A549 (cell line): ENCODE measurements around the gene HPGDS. TPM values are rescaled to one million over a fixed set of nuclear protein-coding genes. Genes with fewer than 3 reads are reported as not detected.

Experiments used
- ATAC-seq, 2 experiments: fragments of 200-7000 bp in 1 of 2; fragments of >200 bp in 1 of 2; cut with Nextera tagmentation in 1 of 2; cut with Tn5 transposase in 1 of 2; 3 replicates each; pipeline versions ENCODE4 v1.8.0 to v1.9.1; 2018 to 2020; ENCODE audit warnings: mild to moderate bottlenecking in 1 of 2, moderate library complexity in 1 of 2
- CTCF ChIA-PET: fragments of 300-600 bp; sonication (Branson Sonifier 250); formaldehyde crosslinking; extraction: SDS; loops from one replicate; lab custom pipeline; 2021; ENCODE audit warnings: antibody characterized with exemption, inconsistent platforms; lab: Yijun Ruan, JAX
- POLR2A ChIA-PET: fragments of 350-600 bp; formaldehyde crosslinking; extraction: SDS; loops from one replicate; lab custom pipeline; 2021; ENCODE audit warnings: antibody characterized with exemption, inconsistent platforms; lab: Yijun Ruan, JAX
- DNase-seq, 2 experiments: peaks; one replicate each; pipeline versions ENCODE4 v3.0.0 to v3.0.0-alpha.2; 2011 to 2016; ENCODE audit warnings: low read depth in 1 of 2, low spot score in 1 of 2
- FAIRE-seq: peaks from 2 replicates; lab custom pipeline; 2011; peaks lifted over from hg19 to GRCh38; lab: Jason Lieb, UNC
- H3K27ac ChIP-seq, 2 experiments: fragments of >200 bp; sonication (Bioruptor Twin); formaldehyde crosslinking; 3 replicates each; pipeline ENCODE4 v1.5.1; 2016 to 2017
- H3K4me1 ChIP-seq: fragments of >200 bp; sonication (Bioruptor Twin); formaldehyde crosslinking; 3 replicates; pipeline ENCODE4 v1.6.1; 2016
- H3K4me2 ChIP-seq: fragments of >200 bp; sonication (Bioruptor Twin); formaldehyde crosslinking; 3 replicates; pipeline ENCODE4 v1.6.1; 2016
- H3K4me3 ChIP-seq: fragments of >200 bp; sonication (Bioruptor Twin); formaldehyde crosslinking; 3 replicates; pipeline ENCODE4 v1.5.1; 2016
- H3K9me3 ChIP-seq: fragments of >200 bp; sonication (Bioruptor Twin); formaldehyde crosslinking; 3 replicates; pipeline ENCODE4 v1.6.1; 2016
- CEBPB ChIP-seq, 2 experiments: fragments of >200 bp in 1 of 2; sonication (Bioruptor Twin) in 1 of 2; formaldehyde crosslinking in 1 of 2; IDR thresholded peaks; 2 replicates each; pipeline ENCODE4 v1.6.1; 2012 to 2016
- CHD2 ChIP-seq: fragments of 150-350 bp; IDR thresholded peaks from 2 replicates; pipeline ENCODE4 v1.6.1; 2014; ENCODE audit warnings: low read length; ENCODE audit not compliant: partially characterized antibody
- CHD4 ChIP-seq: fragments of 200-600 bp; sonication (generic); IDR thresholded peaks from 2 replicates; pipeline ENCODE4 v1.6.1; 2016; ENCODE audit warnings: antibody characterized with exemption, mild to moderate bottlenecking, borderline replicate concordance
- EHF ChIP-seq: fragments of 250-450 bp; sonication (Bioruptor Pico); IDR thresholded peaks from 2 replicates; pipeline ENCODE4 v1.5.0; 2020; ENCODE audit warnings: mild to moderate bottlenecking
- EHMT2 ChIP-seq: fragments of 200-600 bp; sonication (generic); IDR thresholded peaks from 2 replicates; pipeline ENCODE4 v1.6.1; 2016; ENCODE audit warnings: antibody characterized with exemption, low read depth, mild to moderate bottlenecking, moderate library complexity
- ELK1 ChIP-seq: fragments of 150-350 bp; IDR thresholded peaks from 2 replicates; pipeline ENCODE4 v1.6.1; 2014; ENCODE audit warnings: low read depth, mild to moderate bottlenecking, low read length
- EP300 ChIP-seq, 2 experiments: fragments of >200 bp; sonication (Bioruptor Twin); formaldehyde crosslinking; IDR thresholded peaks; 2 replicates in 1 of 2; 3 replicates in 1 of 2; pipeline ENCODE4 v1.6.1; 2016 to 2017
- FOSB ChIP-seq: fragments of 250-450 bp; sonication (Bioruptor Pico); IDR thresholded peaks from 2 replicates; pipeline ENCODE4 v1.5.0; 2020; ENCODE audit warnings: mild to moderate bottlenecking, moderate library complexity
- FOSL2 ChIP-seq, 2 experiments: fragments of 450-650 bp in 1 of 2; fragments of >200 bp in 1 of 2; sonication (Bioruptor Twin) in 1 of 2; formaldehyde crosslinking; IDR thresholded peaks; 2 replicates each; pipeline versions ENCODE4 v1.5.0 to v1.6.1; 2016 to 2020; ENCODE audit warnings: mild to moderate bottlenecking in 1 of 2, moderate library complexity in 1 of 2
- GATA3 ChIP-seq: IDR thresholded peaks from 2 replicates; pipeline ENCODE4 v1.6.1; 2012; ENCODE audit warnings: borderline replicate concordance
- HOXA7 ChIP-seq: fragments of 250-450 bp; sonication (Bioruptor Pico); IDR thresholded peaks from 2 replicates; pipeline ENCODE4 v1.5.0; 2020; ENCODE audit warnings: mild to moderate bottlenecking, moderate library complexity
- JUN ChIP-seq, 2 experiments: fragments of >200 bp; sonication (Bioruptor Twin); formaldehyde crosslinking; IDR thresholded peaks; 2 replicates in 1 of 2; 3 replicates in 1 of 2; pipeline ENCODE4 v1.6.1; 2016 to 2017
- MAFK ChIP-seq: fragments of 450-650 bp; IDR thresholded peaks from 2 replicates; pipeline ENCODE4 v1.6.1; 2014; ENCODE audit not compliant: partially characterized antibody
- MAX ChIP-seq: IDR thresholded peaks from 2 replicates; pipeline ENCODE4 v1.6.1; 2012
- NPAS2 ChIP-seq: fragments of 250-450 bp; sonication (Bioruptor Pico); IDR thresholded peaks from 2 replicates; pipeline ENCODE4 v1.8.0; 2022; ENCODE audit warnings: mild to moderate bottlenecking, moderate library complexity, borderline replicate concordance
- POLR2AphosphoS2 ChIP-seq: conservative IDR thresholded peaks from 2 replicates; pipeline ENCODE4 v1.6.1; 2012; ENCODE audit warnings: low read length, improper control_type of control experiment, inconsistent platforms
- RARB ChIP-seq: fragments of 250-450 bp; sonication (Bioruptor Pico); IDR thresholded peaks from 2 replicates; pipeline ENCODE4 v1.8.0; 2021; ENCODE audit warnings: mild to moderate bottlenecking, moderate library complexity
- RFX5 ChIP-seq: fragments of 450-650 bp; IDR thresholded peaks from 2 replicates; pipeline ENCODE4 v1.7.1; 2014; ENCODE audit warnings: antibody characterized with exemption, mild to moderate bottlenecking, moderate library complexity
- RNF2 ChIP-seq: fragments of 200-600 bp; sonication (generic); IDR thresholded peaks from 2 replicates; pipeline ENCODE4 v1.6.1; 2016; ENCODE audit warnings: low read depth, mild to moderate bottlenecking, antibody characterized with exemption, moderate library complexity, borderline replicate concordance
- SMC3 ChIP-seq: fragments of >200 bp; sonication (Bioruptor Twin); formaldehyde crosslinking; IDR thresholded peaks from 3 replicates; pipeline ENCODE4 v1.6.1; 2018; ENCODE audit warnings: inconsistent platforms
- SREBF2 ChIP-seq: fragments of 450-650 bp; IDR thresholded peaks from 2 replicates; pipeline ENCODE4 v1.6.1; 2014; ENCODE audit warnings: mild to moderate bottlenecking, moderate library complexity
- USF2 ChIP-seq: fragments of 450-650 bp; IDR thresholded peaks from 2 replicates; pipeline ENCODE4 v1.6.1; 2014; ENCODE audit warnings: antibody characterized with exemption
- ZC3H11A ChIP-seq: fragments of 450-650 bp; IDR thresholded peaks from 2 replicates; pipeline ENCODE4 v1.6.1; 2014; ENCODE audit warnings: antibody characterized with exemption, mild to moderate bottlenecking
- ZFP36 ChIP-seq: fragments of 450-650 bp; IDR thresholded peaks from 2 replicates; pipeline ENCODE4 v1.6.1; 2014; ENCODE audit warnings: borderline replicate concordance; ENCODE audit not compliant: partially characterized antibody
- ZNF302 ChIP-seq: fragments of 250-450 bp; sonication (Bioruptor Pico); IDR thresholded peaks from 2 replicates; pipeline ENCODE4 v1.9.0; 2021; ENCODE audit warnings: inconsistent platforms, mild to moderate bottlenecking, moderate library complexity
- WGBS: methylation state at CpG from one replicate; pipeline ENCODE4 v1.1.6; 2017; ENCODE audit errors: missing lambda C conversion rate; 5-methylcytosine and 5-hydroxymethylcytosine counted together
- polyA plus RNA-seq, 4 experiments: library from polyadenylated mRNA; depleted of rRNA in 3 of 4; stranded (reverse); fragments of >200 nt; fragmentation: RNase III in 1 of 4; extraction: RNeasy Plus Mini Kit Qiagen cat#74134 plus additional on column Dnase treatment in 1 of 4; gene quantifications; 2 replicates in 3 of 4; 3 replicates in 1 of 4; pipeline ENCODE4 v1.2.3, GENCODE V29; 2011 to 2017

The HPGDS gene
- polyA plus RNA-seq, 2 of the 4 experiments (the other 2 are of a cell fraction), result not detected

GRCh38 chr4:94373752-94374151 is 31.1 kb upstream of the HPGDS start:
- Histone ChIP-seq H3K27ac (no peak overlapping the region), H3K9me3 (no peaks in the 10 kb centered on the region), H3K4me2 (no peak overlapping the region), H3K4me3 (no peak overlapping the region), H3K4me1 (no peaks in the 10 kb centered on the region)
- no peak for TF ChIP-seq MAX
- no peak for TF ChIP-seq POLR2AphosphoS2
- TF ChIP-seq RFX5, result no peak
- no peak for TF ChIP-seq SREBF2
- TF ChIP-seq ELK1, result no peak
- TF ChIP-seq NPAS2 (CRISPR knock-in tag), result no peak
- TF ChIP-seq MAFK, result peak; percentile 81
- no peak for TF ChIP-seq ZNF302 (CRISPR knock-in tag)
- no peak for TF ChIP-seq FOSB (CRISPR knock-in tag)
- ChIA-PET CTCF (no interaction called here), POLR2A (no interaction called here)
- ATAC-seq (no peak), DNase-seq (no peak), FAIRE-seq (no peak)
- WGBS, result 82% methylated on average over 3 of the region's 3 CpGs

GRCh38 chr4:94372991-94373390 is 30.4 kb upstream of the HPGDS start:
- FAIRE-seq, result no peak
- no peak for TF ChIP-seq CHD4
- no peak for TF ChIP-seq SMC3
- no peak for TF ChIP-seq RNF2
- TF ChIP-seq HOXA7, result no peak
- TF ChIP-seq RARB, result no peak
- TF ChIP-seq FOSL2 (IDR thresholded peaks at IDR 0.05), result no peak
- TF ChIP-seq FOSL2 (CRISPR knock-in tag; IDR thresholded peaks at IDR 0.05), result no peak
- TF ChIP-seq EHF (CRISPR knock-in tag), result no peak
- no peak for TF ChIP-seq CEBPB (IDR thresholded peaks at IDR 0.05)
- no peak for TF ChIP-seq RFX5
- TF ChIP-seq EHMT2, result no peak
- no peak for TF ChIP-seq JUN (IDR thresholded peaks at IDR 0.05)
- no peak for TF ChIP-seq GATA3
- no peak for TF ChIP-seq EP300 (IDR thresholded peaks at IDR 0.05)
- no peak for TF ChIP-seq ZC3H11A
- TF ChIP-seq POLR2AphosphoS2, result no peak
- TF ChIP-seq USF2, result no peak
- no peak for TF ChIP-seq CHD2
- no peak for TF ChIP-seq ZFP36
- no peak for TF ChIP-seq NPAS2 (CRISPR knock-in tag)
- Histone ChIP-seq H3K4me2 (no peak overlapping the region), H3K4me3 (no peak overlapping the region), H3K9me3 (no peaks in the 10 kb centered on the region), H3K27ac (no peak overlapping the region), H3K4me1 (no peaks in the 10 kb centered on the region)
- ATAC-seq, result no peak
- WGBS, result 96% methylated on average over 3 of the region's 3 CpGs
- ChIA-PET CTCF (no interaction called here), POLR2A (no interaction called here)
- no peak for DNase-seq
